DND-41 (cell line): ENCODE data around the gene SLC4A2.

Source experiments
- ATAC-seq: fragments of 200-7000 bp; cut with Tn5 transposase; 3 replicates; pipeline ENCODE4 v1.9.1; 2021; ENCODE audit warnings: low read depth; ENCODE audit not compliant: insufficient read depth
- DNase-seq: peaks from one replicate; pipeline ENCODE4 v3.0.0-alpha.2; 2020
- H2AFZ ChIP-seq: 2 replicates; pipeline ENCODE4 v1.6.0; 2012; ENCODE audit warnings: low read depth, low read length
- H3K27ac ChIP-seq: 2 replicates; pipeline ENCODE4 v1.5.1; 2012; ENCODE audit warnings: low read length, inconsistent platforms
- H3K27me3 ChIP-seq: fragments of 200-600 bp; sonication (generic); 2 replicates; pipeline ENCODE4 v1.6.0; 2012; ENCODE audit warnings: low read length, mild to moderate bottlenecking, inconsistent platforms; ENCODE audit not compliant: insufficient read depth, poor library complexity
- H3K36me3 ChIP-seq: 2 replicates; pipeline ENCODE4 v1.5.1; 2012; ENCODE audit warnings: low read length, inconsistent platforms; ENCODE audit not compliant: insufficient read depth
- H3K4me1 ChIP-seq: 2 replicates; pipeline ENCODE4 v1.5.1; 2012; ENCODE audit warnings: mild to moderate bottlenecking, low read length; ENCODE audit not compliant: insufficient read depth
- H3K4me2 ChIP-seq: 2 replicates; pipeline ENCODE4 v1.6.0; 2012; ENCODE audit warnings: mild to moderate bottlenecking, moderate library complexity, low read length, inconsistent platforms; ENCODE audit not compliant: insufficient read depth
- H3K4me3 ChIP-seq, 2 experiments: fragments of 200-600 bp in 1 of 2; shearing (Covaris generic) in 1 of 2; 2 replicates each; pipeline ENCODE4 v1.5.1; 2012 to 2016; ENCODE audit warnings: inconsistent platforms in 2 of 2, low read length in 2 of 2, mild to moderate bottlenecking in 2 of 2, low read depth in 1 of 2, moderate library complexity in 1 of 2
- H3K79me2 ChIP-seq: 2 replicates; pipeline ENCODE4 v1.6.0; 2012; ENCODE audit warnings: low read length, inconsistent platforms; ENCODE audit not compliant: insufficient read depth
- H3K9ac ChIP-seq: 2 replicates; pipeline ENCODE4 v1.6.0; 2012; ENCODE audit warnings: low read depth, mild to moderate bottlenecking, inconsistent platforms, low read length, moderate library complexity
- H3K9me3 ChIP-seq: 2 replicates; pipeline ENCODE4 v1.5.1; 2012; ENCODE audit warnings: low read length, moderate library complexity, mild to moderate bottlenecking, inconsistent platforms; ENCODE audit not compliant: insufficient read depth, severe bottlenecking
- H4K20me1 ChIP-seq: 2 replicates; pipeline ENCODE4 v1.6.0; 2012; ENCODE audit warnings: low read length; ENCODE audit not compliant: insufficient read depth
- EZH2 ChIP-seq: IDR thresholded peaks from 3 replicates; pipeline ENCODE4 v1.6.1; 2012; ENCODE audit warnings: borderline replicate concordance, low read depth, mild to moderate bottlenecking, moderate library complexity, low read length, inconsistent platforms; ENCODE audit not compliant: severe bottlenecking
- TF ChIP-seq, protein P1 (sequence below): IDR thresholded peaks from 2 replicates; pipeline ENCODE4 v1.5.1; 2012; ENCODE audit warnings: borderline replicate concordance, low read length, moderate library complexity, mild to moderate bottlenecking; ENCODE audit not compliant: poor library complexity, severe bottlenecking; ENCODE audit errors: extremely low read depth

The SLC4A2 gene

DNA sequence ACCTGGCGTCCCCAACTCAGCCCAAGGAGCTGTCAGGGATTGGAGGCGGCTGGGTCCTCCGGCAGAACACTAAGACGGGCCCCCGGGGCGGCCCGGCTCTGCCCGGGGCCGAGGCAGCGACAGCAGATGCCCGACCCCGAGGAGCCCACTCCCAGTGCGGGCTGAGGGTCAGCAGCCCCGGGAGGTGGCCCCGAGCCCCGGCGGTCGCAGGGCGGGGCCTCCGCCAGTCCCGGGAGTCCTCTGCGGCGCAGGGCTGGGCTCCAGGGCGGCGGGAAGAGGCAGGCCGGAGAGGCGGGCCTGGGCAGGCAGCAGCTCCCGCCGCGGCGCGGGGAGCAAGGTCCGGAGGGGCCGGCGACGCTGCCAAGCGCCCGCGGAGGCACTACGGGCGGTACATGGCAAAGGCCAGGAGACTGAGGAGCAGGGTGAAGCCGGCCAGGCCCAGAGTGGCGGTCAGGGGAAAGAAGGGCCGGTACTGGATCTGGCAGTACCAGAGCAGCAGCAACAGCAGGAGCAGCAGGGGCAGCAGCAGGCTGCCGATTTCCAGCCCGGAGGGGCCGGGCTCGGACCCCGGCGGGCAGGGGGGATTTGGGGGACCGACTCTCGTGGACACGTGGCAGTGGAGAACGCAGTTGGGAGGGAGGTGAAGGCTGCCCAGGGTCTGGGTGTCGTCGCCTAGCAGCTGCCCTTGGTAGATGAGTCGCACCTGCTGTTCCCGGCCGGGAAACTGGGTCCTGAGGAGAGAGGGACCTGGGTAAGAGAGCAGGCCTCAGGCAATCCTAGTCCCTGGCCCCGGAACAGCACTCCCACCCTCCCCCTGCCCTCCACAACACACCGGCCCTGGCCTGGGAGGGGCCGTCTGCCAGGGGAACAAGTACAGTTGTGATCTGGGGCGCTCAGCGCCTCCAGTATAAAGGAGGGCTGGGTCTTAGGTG, 22.0 kb downstream of the SLC4A2 start:
- peaks cover 49% of the 10 kb centered on the region for H3K79me2 ChIP-seq

DNA sequence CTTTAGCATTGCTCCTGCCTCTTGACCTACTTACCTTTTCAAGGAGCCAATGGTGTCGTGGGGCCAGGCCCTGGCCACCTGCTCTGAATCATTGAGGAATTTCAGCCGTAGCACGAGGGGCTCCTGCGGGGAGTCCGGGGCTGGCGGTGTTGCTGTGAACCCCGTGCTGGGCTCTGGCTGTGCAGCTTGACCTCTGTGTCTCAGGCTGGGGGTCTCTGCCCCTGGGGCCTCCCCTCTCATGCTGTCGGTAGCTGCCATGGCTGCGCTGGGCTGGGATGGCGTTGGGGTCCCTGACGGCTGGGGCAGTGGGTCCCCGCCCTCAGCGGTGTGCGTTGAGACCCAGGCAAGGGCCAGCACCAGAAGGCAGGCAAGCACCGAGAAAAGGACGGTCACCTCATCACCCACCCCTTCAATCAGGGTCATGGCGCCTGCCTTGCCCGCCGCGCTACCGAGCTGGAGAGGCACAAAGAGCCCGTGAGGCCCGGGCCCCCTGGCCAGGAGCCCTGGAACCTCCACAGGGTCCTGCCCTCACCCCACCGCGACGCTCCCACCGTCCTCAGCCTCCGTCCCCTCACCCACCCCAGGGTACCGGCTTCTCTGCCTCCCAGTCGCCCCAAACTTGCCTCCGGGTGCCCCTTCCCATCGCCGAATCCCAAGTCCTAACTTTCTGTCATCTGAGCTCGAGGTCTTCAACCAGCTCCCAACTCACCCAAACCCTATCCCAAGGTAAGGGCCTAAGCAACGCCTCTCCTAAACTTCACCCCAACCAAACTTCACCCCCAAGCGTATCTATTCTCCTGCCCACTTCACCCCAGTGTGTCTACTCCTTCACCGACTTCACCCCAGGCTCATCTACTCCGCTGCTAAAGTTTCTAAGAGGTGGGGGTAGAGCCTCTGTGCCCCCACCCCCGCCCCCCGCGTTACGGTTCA, 23.0 kb downstream of the SLC4A2 start:
- Histone ChIP-seq H3K9me3 (no peaks in the 10 kb centered on the region), H3K4me1 (peaks cover 70% of the 10 kb centered on the region), H2AFZ (peak overlapping the region; percentile 92), H3K36me3 (peaks cover 37% of the 10 kb centered on the region), H3K27ac (peak overlapping the region; percentile 75), H3K4me2 (peak overlapping the region; percentile 97), H3K79me2 (peaks cover 53% of the 10 kb centered on the region), H3K4me3 (peak overlapping the region; percentile 56 to 93), H3K27me3 (peaks cover 14% of the 10 kb centered on the region), H3K9ac (peak overlapping the region; percentile 99), H4K20me1 (peaks cover 24% of the 10 kb centered on the region)
- TF ChIP-seq EZH2, result no peak
- TF ChIP-seq, protein P1, sequence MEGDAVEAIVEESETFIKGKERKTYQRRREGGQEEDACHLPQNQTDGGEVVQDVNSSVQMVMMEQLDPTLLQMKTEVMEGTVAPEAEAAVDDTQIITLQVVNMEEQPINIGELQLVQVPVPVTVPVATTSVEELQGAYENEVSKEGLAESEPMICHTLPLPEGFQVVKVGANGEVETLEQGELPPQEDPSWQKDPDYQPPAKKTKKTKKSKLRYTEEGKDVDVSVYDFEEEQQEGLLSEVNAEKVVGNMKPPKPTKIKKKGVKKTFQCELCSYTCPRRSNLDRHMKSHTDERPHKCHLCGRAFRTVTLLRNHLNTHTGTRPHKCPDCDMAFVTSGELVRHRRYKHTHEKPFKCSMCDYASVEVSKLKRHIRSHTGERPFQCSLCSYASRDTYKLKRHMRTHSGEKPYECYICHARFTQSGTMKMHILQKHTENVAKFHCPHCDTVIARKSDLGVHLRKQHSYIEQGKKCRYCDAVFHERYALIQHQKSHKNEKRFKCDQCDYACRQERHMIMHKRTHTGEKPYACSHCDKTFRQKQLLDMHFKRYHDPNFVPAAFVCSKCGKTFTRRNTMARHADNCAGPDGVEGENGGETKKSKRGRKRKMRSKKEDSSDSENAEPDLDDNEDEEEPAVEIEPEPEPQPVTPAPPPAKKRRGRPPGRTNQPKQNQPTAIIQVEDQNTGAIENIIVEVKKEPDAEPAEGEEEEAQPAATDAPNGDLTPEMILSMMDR, result no peak
- ATAC-seq (no peak), DNase-seq (no peak)

More for the DNA sequence above, 22.0 kb downstream of the SLC4A2 start:
- Histone ChIP-seq H3K9ac (peak overlapping the region; percentile 99), H3K27me3 (peaks cover 14% of the 10 kb centered on the region), H3K9me3 (no peaks in the 10 kb centered on the region), H3K4me3 (peak overlapping the region; percentile 91 to 93; a peak in 3 of 4 replicates), H3K4me1 (peaks cover 65% of the 10 kb centered on the region), H2AFZ (peak overlapping the region; percentile 75), H3K36me3 (peaks cover 47% of the 10 kb centered on the region), H3K4me2 (peak overlapping the region; percentile 97), H3K27ac (peak overlapping the region; percentile 84), H4K20me1 (peaks cover 33% of the 10 kb centered on the region)
- TF ChIP-seq, protein P1, result no peak
- TF ChIP-seq EZH2, result no peak
- DNase-seq (no peak), ATAC-seq (no peak)

DNA sequence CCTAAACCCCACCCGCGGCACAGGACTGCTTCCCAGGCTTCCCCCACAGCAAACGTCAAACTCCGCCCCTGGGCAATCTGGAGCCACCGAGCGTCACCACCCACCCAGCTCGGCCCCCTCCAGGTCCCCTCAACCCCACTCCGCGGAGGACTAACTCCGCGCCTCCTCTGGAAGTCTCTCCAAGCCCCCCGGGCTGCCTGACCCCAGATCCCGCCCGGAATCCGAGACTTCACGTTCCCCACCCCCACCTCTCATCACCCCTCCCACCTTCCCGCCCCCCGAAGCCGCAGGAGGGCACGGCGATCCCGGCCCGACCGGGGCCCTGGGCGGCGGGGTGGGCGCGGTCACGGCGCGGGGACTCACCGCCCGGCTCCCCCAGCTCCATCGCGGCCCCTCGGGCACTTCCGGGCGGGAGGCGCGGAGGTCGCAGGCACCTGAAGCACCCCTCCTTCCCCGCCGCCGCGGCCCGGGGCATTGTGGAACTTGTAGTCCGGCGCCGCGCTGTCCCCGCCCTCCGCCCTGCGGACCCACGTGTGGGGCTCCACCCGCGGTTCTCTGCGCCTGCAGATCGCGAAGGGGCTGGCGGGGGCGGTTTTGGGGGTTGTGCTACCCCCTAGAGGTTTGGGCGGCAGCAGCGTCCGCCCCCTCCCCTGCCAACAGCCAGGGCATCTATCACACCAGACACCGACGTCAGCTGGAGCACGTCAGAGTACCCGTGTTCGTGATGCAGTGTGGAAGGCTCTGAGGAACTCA, 23.9 kb downstream of the SLC4A2 start, which contains the start of gene TMUB1:
Gene TMUB1, minus strand, starts transcription at position 423 of the 753 bp plus-strand sequence. CDS start 930 bp downstream, outside the sequence.
- Histone ChIP-seq H4K20me1 (peaks cover 23% of the 10 kb centered on the region), H3K9me3 (no peaks in the 10 kb centered on the region), H3K4me1 (peaks cover 74% of the 10 kb centered on the region), H3K36me3 (peaks cover 28% of the 10 kb centered on the region), H3K27me3 (peaks cover 14% of the 10 kb centered on the region), H3K27ac (peak within 1 kb of the TSS; percentile 75), H3K79me2 (peaks cover 56% of the 10 kb centered on the region), H3K4me2 (peak within 1 kb of the TSS; percentile 97), H3K4me3 (peak within 1 kb of the TSS; percentile 56 to 93), H2AFZ (peak within 1 kb of the TSS; percentile 92), H3K9ac (peak within 1 kb of the TSS; percentile 99)
- DNase-seq, result peak; percentile 82
- ATAC-seq, result peak; percentile 66
- TF ChIP-seq, protein P1, result peak; percentile 9
- no peak for TF ChIP-seq EZH2
